Measurements from ENCODE around the gene RAD51D.

DNA sequence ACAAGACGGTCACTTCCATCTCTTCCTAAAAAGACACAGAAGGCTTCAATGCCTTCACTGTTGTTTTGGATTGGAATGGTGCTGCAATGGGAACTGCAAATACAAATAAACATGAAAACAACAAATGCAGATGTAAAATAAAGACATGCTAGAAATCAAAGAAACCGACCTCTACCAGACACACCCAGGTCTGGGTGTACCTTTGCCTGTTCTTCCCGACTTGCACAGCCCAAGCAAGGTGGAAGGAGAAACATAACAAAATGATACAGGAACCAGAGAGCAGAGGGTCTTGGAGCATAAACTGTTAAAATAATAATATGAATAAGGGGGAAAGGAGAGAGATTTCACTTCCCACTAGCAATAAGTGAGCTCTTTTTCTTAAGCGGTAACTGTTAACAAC lies 73.4 kb downstream of the RAD51D start:
- no peak for TF ChIP-seq CTCF (IDR thresholded peaks at IDR 0.05; ENCODE audit: low read depth, low read length)
- no peak for TF ChIP-seq EZH2phosphoT487 (IDR thresholded peaks at IDR 0.05; ENCODE audit: low read depth)

Data from OCI-LY3 (cell line).